GM23338 (cell line): ENCODE results near the gene HOXD4. TPM values are rescaled to one million over a fixed set of nuclear protein-coding genes. Genes with fewer than 3 reads are reported as not detected.
A peak's percentile ranks its signal among the peaks of the same experiment; 100 is the strongest.

Experiments
- ATAC-seq: fragments of 200-7000 bp; cut with Tn5 transposase; 3 replicates; pipeline ENCODE4 v1.9.1; 2020
- DNase-seq: peaks from one replicate; pipeline ENCODE4 v3.0.0-alpha.2; 2015; ENCODE audit warnings: low spot score
- H2AFZ ChIP-seq: fragments of 200-600 bp; sonication (generic); 2 replicates; pipeline ENCODE4 v1.8.0; 2016; ENCODE audit warnings: antibody characterized with exemption, mild to moderate bottlenecking, moderate library complexity
- H3F3A ChIP-seq: fragments of 200-600 bp; sonication (generic); replicated peaks from 2 replicates; pipeline ENCODE4 v1.8.0; 2017; ENCODE audit warnings: antibody characterized with exemption, mixed run types, low read depth
- H3K27ac ChIP-seq: fragments of 200-600 bp; sonication (generic); 2 replicates; pipeline ENCODE4 v1.6.1; 2016; ENCODE audit warnings: low read depth
- H3K27me3 ChIP-seq: fragments of 200-600 bp; sonication (generic); 2 replicates; pipeline ENCODE4 v1.8.0; 2016; ENCODE audit warnings: mild to moderate bottlenecking, mixed run types, moderate library complexity; ENCODE audit not compliant: insufficient read depth
- H3K36me3 ChIP-seq: fragments of 200-600 bp; sonication (generic); 2 replicates; pipeline ENCODE4 v1.8.0; 2016; ENCODE audit warnings: mild to moderate bottlenecking; ENCODE audit not compliant: insufficient read depth
- H3K4me1 ChIP-seq: fragments of 200-600 bp; sonication (generic); 2 replicates; pipeline ENCODE4 v1.8.0; 2016; ENCODE audit warnings: mild to moderate bottlenecking, moderate library complexity; ENCODE audit not compliant: insufficient read depth
- H3K4me2 ChIP-seq: fragments of 200-600 bp; sonication (generic); 2 replicates; pipeline ENCODE4 v1.7.1; 2017; ENCODE audit warnings: mixed run types
- H3K4me3 ChIP-seq: fragments of 200-600 bp; sonication (generic); 2 replicates; pipeline ENCODE4 v1.6.1; 2016; ENCODE audit warnings: mixed run types
- H3K79me2 ChIP-seq: fragments of 200-600 bp; sonication (generic); replicated peaks from 2 replicates; pipeline ENCODE4 v1.8.0; 2017; ENCODE audit warnings: mild to moderate bottlenecking; ENCODE audit not compliant: insufficient read depth
- H3K9me2 ChIP-seq: fragments of 200-600 bp; sonication (generic); 2 replicates; pipeline ENCODE4 v1.8.0; 2017; ENCODE audit not compliant: insufficient read depth
- H4K20me1 ChIP-seq: fragments of 200-600 bp; sonication (generic); replicated peaks from 2 replicates; pipeline ENCODE4 v1.8.0; 2017; ENCODE audit warnings: mild to moderate bottlenecking; ENCODE audit not compliant: insufficient read depth
- H3K27ac Mint-ChIP-seq: 2 replicates; pipeline ENCODE4 v1.8.0; 2020; ENCODE audit warnings: inconsistent platforms, mild to moderate bottlenecking, moderate library complexity, mixed read lengths
- H3K27me3 Mint-ChIP-seq: 3 replicates; pipeline ENCODE4 v1.8.0; 2022; ENCODE audit warnings: low read depth, mild to moderate bottlenecking, moderate library complexity, mixed read lengths, inconsistent platforms; ENCODE audit not compliant: insufficient read depth, poor library complexity
- H3K36me3 Mint-ChIP-seq: 3 replicates; pipeline ENCODE4 v1.8.0; 2021; ENCODE audit warnings: low read depth, mild to moderate bottlenecking, inconsistent platforms, moderate library complexity, mixed read lengths
- H3K4me1 Mint-ChIP-seq: 3 replicates; pipeline ENCODE4 v1.8.0; 2020; ENCODE audit warnings: mild to moderate bottlenecking, inconsistent platforms, mixed read lengths
- H3K4me3 Mint-ChIP-seq: 3 replicates; pipeline ENCODE4 v1.8.0; 2021; ENCODE audit warnings: moderate library complexity, mild to moderate bottlenecking, inconsistent platforms, mixed read lengths
- H3K9me3 Mint-ChIP-seq: 3 replicates; pipeline ENCODE4 v1.8.0; 2020; ENCODE audit warnings: moderate library complexity, mild to moderate bottlenecking, inconsistent platforms, mixed read lengths
- CREB1 ChIP-seq: fragments of 250-450 bp; sonication (Bioruptor Pico); IDR thresholded peaks from 2 replicates; pipeline ENCODE4 v1.5.0; 2020; ENCODE audit warnings: low read depth, mild to moderate bottlenecking, moderate library complexity
- CTCF ChIP-seq, 2 experiments: fragments of 200-600 bp in 1 of 2; sonication (generic) in 1 of 2; conservative IDR thresholded peaks; 2 replicates each; pipeline versions ENCODE4 v1.5.1 to v1.6.1; 2016 to 2017; ENCODE audit warnings: antibody characterized with exemption in 2 of 2, low read depth in 2 of 2, mild to moderate bottlenecking in 2 of 2, moderate library complexity in 1 of 2
- EZH2 ChIP-seq: fragments of 200-600 bp; sonication (generic); IDR thresholded peaks from one replicate; pipeline ENCODE4 v1.8.0; 2017; ENCODE audit warnings: antibody characterized with exemption, mild to moderate bottlenecking, low read depth; ENCODE audit not compliant: unreplicated experiment
- EZH2phosphoT487 ChIP-seq: fragments of 200-600 bp; sonication (generic); IDR thresholded peaks from one replicate; pipeline ENCODE4 v1.8.1; 2018; ENCODE audit warnings: antibody characterized with exemption; ENCODE audit not compliant: unreplicated experiment
- JUNB ChIP-seq: IDR thresholded peaks from one replicate; pipeline ENCODE4 v1.6.1; 2016; ENCODE audit warnings: antibody characterized with exemption; ENCODE audit not compliant: unreplicated experiment
- NANOG ChIP-seq: IDR thresholded peaks from 2 replicates; pipeline ENCODE4 v1.6.1; 2016; ENCODE audit warnings: antibody characterized with exemption, borderline replicate concordance
- POLR2AphosphoS5 ChIP-seq: IDR thresholded peaks from 2 replicates; pipeline ENCODE4 v1.6.1; 2016; ENCODE audit warnings: antibody characterized with exemption, low read depth
- ZNF114 ChIP-seq: fragments of 250-450 bp; sonication (Bioruptor Pico); IDR thresholded peaks from 2 replicates; pipeline ENCODE4 v1.5.0; 2020; ENCODE audit warnings: mild to moderate bottlenecking, moderate library complexity
- polyA plus RNA-seq: library from polyadenylated mRNA; unstranded; fragments of >200 nt; fragmentation: Nextera tagmentation; extraction: Ambion mirVana; gene quantifications from 2 replicates; pipeline ENCODE4 v1.2.1, GENCODE V29; 2016
- total RNA-seq: library from RNA; depleted of rRNA; stranded (reverse); fragments of >200 nt; shearing (Covaris generic); gene quantifications from 2 replicates; pipeline ENCODE4 v1.2.3, GENCODE V29; 2014
- TF ChIP-seq, protein P1 (sequence below): fragments of 250-450 bp; sonication (Bioruptor Pico); IDR thresholded peaks from 2 replicates; pipeline ENCODE4 v1.5.0; 2020; ENCODE audit warnings: mild to moderate bottlenecking, moderate library complexity

Gene HOXD4
- total and polyA plus RNA-seq, 2 experiments from 2014 or later: not detected

GRCh38 chr2:176115883-176116813 is 35.2 kb upstream of the HOXD4 start, which contains the start of gene HOXD10:
Gene HOXD10, plus strand, starts transcription at chr2:176116778. Its CDS starts 56 bp downstream, at chr2:176116834.
- H2AFZ ChIP-seq: no peak within 1 kb of the TSS
- H3K4me3 ChIP-seq: peak within 1 kb of the TSS; percentile 45
- TF ChIP-seq CTCF (conservative IDR thresholded peaks at IDR 0.05; ENCODE audit: low read depth in 2 of 2): peak; percentile 41 to 66
- no peak for TF ChIP-seq POLR2AphosphoS5
- no peak for TF ChIP-seq NANOG
- TF ChIP-seq ZNF114 (CRISPR knock-in tag): no peak
- no peak for TF ChIP-seq JUNB
- peak; percentile 60 for TF ChIP-seq EZH2phosphoT487
- TF ChIP-seq CREB1 (CRISPR knock-in tag): peak; percentile 37; the same call in 1 of the 2 replicates
- TF ChIP-seq, protein P1, sequence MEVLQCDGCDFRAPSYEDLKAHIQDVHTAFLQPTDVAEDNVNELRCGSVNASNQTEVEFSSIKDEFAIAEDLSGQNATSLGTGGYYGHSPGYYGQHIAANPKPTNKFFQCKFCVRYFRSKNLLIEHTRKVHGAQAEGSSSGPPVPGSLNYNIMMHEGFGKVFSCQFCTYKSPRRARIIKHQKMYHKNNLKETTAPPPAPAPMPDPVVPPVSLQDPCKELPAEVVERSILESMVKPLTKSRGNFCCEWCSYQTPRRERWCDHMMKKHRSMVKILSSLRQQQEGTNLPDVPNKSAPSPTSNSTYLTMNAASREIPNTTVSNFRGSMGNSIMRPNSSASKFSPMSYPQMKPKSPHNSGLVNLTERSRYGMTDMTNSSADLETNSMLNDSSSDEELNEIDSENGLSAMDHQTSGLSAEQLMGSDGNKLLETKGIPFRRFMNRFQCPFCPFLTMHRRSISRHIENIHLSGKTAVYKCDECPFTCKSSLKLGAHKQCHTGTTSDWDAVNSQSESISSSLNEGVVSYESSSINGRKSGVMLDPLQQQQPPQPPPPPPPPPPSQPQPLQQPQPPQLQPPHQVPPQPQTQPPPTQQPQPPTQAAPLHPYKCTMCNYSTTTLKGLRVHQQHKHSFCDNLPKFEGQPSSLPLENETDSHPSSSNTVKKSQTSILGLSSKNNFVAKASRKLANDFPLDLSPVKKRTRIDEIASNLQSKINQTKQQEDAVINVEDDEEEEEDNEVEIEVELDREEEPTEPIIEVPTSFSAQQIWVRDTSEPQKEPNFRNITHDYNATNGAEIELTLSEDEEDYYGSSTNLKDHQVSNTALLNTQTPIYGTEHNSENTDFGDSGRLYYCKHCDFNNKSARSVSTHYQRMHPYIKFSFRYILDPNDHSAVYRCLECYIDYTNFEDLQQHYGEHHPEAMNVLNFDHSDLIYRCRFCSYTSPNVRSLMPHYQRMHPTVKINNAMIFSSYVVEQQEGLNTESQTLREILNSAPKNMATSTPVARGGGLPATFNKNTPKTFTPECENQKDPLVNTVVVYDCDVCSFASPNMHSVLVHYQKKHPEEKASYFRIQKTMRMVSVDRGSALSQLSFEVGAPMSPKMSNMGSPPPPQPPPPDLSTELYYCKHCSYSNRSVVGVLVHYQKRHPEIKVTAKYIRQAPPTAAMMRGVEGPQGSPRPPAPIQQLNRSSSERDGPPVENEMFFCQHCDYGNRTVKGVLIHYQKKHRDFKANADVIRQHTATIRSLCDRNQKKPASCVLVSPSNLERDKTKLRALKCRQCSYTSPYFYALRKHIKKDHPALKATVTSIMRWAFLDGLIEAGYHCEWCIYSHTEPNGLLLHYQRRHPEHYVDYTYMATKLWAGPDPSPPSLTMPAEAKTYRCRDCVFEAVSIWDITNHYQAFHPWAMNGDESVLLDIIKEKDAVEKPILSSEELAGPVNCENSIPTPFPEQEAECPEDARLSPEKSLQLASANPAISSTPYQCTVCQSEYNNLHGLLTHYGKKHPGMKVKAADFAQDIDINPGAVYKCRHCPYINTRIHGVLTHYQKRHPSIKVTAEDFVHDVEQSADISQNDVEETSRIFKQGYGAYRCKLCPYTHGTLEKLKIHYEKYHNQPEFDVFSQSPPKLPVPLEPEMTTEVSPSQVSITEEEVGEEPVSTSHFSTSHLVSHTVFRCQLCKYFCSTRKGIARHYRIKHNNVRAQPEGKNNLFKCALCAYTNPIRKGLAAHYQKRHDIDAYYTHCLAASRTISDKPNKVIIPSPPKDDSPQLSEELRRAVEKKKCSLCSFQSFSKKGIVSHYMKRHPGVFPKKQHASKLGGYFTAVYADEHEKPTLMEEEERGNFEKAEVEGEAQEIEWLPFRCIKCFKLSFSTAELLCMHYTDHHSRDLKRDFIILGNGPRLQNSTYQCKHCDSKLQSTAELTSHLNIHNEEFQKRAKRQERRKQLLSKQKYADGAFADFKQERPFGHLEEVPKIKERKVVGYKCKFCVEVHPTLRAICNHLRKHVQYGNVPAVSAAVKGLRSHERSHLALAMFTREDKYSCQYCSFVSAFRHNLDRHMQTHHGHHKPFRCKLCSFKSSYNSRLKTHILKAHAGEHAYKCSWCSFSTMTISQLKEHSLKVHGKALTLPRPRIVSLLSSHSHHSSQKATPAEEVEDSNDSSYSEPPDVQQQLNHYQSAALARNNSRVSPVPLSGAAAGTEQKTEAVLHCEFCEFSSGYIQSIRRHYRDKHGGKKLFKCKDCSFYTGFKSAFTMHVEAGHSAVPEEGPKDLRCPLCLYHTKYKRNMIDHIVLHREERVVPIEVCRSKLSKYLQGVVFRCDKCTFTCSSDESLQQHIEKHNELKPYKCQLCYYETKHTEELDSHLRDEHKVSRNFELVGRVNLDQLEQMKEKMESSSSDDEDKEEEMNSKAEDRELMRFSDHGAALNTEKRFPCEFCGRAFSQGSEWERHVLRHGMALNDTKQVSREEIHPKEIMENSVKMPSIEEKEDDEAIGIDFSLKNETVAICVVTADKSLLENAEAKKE (CRISPR knock-in tag): no peak
- peak; percentile 84 for TF ChIP-seq EZH2
- H4K20me1 ChIP-seq: peaks cover 27% of the 10 kb centered on the region
- H3K9me2 ChIP-seq: no peaks in the 10 kb centered on the region
- peaks cover 13% of the 10 kb centered on the region for H3K4me1 Mint-ChIP-seq
- peaks cover 50% of the 10 kb centered on the region for H3F3A ChIP-seq
- peaks cover 8% of the 10 kb centered on the region; the same call in 2 of the 3 replicates for H3K36me3 Mint-ChIP-seq
- H3K36me3 ChIP-seq: no peaks in the 10 kb centered on the region
- peaks cover 14% of the 10 kb centered on the region for H3K9me3 Mint-ChIP-seq
- H3K27ac ChIP-seq: no peak within 1 kb of the TSS
- peak; percentile 92 for DNase-seq
- peak within 1 kb of the TSS; percentile 61 for H3K4me3 Mint-ChIP-seq
- ATAC-seq: peak; percentile 73
- no peak within 1 kb of the TSS for H3K27ac Mint-ChIP-seq
- H3K79me2 ChIP-seq: no peaks in the 10 kb centered on the region
- peaks cover 43% of the 10 kb centered on the region for H3K4me1 ChIP-seq
- peak within 1 kb of the TSS; percentile 73 for H3K4me2 ChIP-seq
- H3K27me3 ChIP-seq: peaks cover 100% of the 10 kb centered on the region
- H3K27me3 Mint-ChIP-seq: peaks cover 100% of the 10 kb centered on the region
